H9 (cell line): ENCODE measurements around the gene BAHD1. TPM values are rescaled to one million over a fixed set of nuclear protein-coding genes. Genes with fewer than 3 reads are reported as not detected.

ENCODE experiments used
- DNase-seq: peaks from one replicate; pipeline ENCODE4 v3.0.0-alpha.2; 2017
- H2AFZ ChIP-seq: one replicate; pipeline ENCODE4 v1.6.1; 2013; ENCODE audit warnings: mild to moderate bottlenecking, low read length, control low read depth, moderate library complexity
- H2AK5ac ChIP-seq: 2 replicates; pipeline ENCODE4 v1.6.1; 2013; ENCODE audit warnings: low read length, control low read depth, mixed read lengths; ENCODE audit not compliant: insufficient read length
- H2BK120ac ChIP-seq: one replicate; pipeline ENCODE4 v1.6.1; 2013; ENCODE audit warnings: low read depth, mild to moderate bottlenecking, low read length, control low read depth, inconsistent platforms; ENCODE audit not compliant: poor library complexity, severe bottlenecking
- H2BK12ac ChIP-seq: 2 replicates; pipeline ENCODE4 v1.6.1; 2013; ENCODE audit warnings: low read length, control low read depth, mixed read lengths, low read depth; ENCODE audit not compliant: insufficient read length
- H2BK15ac ChIP-seq: 2 replicates; pipeline ENCODE4 v1.6.1; 2013; ENCODE audit warnings: low read depth, low read length, control low read depth
- H2BK20ac ChIP-seq: one replicate; pipeline ENCODE4 v1.6.1; 2013; ENCODE audit warnings: low read depth, mild to moderate bottlenecking, low read length, control low read depth, inconsistent platforms; ENCODE audit not compliant: poor library complexity, severe bottlenecking
- H2BK5ac ChIP-seq: 2 replicates; pipeline ENCODE4 v1.6.1; 2013; ENCODE audit warnings: low read length, control low read depth, mixed read lengths; ENCODE audit not compliant: insufficient read length
- H3K14ac ChIP-seq: 2 replicates; pipeline ENCODE4 v1.6.1; 2013; ENCODE audit warnings: low read length, control low read depth; ENCODE audit not compliant: insufficient read depth
- H3K18ac ChIP-seq: 2 replicates; pipeline ENCODE4 v1.6.1; 2013; ENCODE audit warnings: low read depth, mild to moderate bottlenecking, mixed read lengths, low read length, control low read depth; ENCODE audit not compliant: insufficient read length
- H3K23ac ChIP-seq: 2 replicates; pipeline ENCODE4 v1.6.1; 2013; ENCODE audit warnings: low read length, control low read depth, mixed read lengths, low read depth; ENCODE audit not compliant: insufficient read length
- H3K23me2 ChIP-seq: 2 replicates; pipeline ENCODE4 v1.6.1; 2013; ENCODE audit warnings: low read depth, mild to moderate bottlenecking, mixed read lengths, low read length, control low read depth; ENCODE audit not compliant: insufficient read length, poor library complexity, severe bottlenecking
- H3K27ac ChIP-seq: 2 replicates; pipeline ENCODE4 v1.5.1; 2013; ENCODE audit warnings: low read length, control low read depth, mixed read lengths, low read depth; ENCODE audit not compliant: insufficient read length
- H3K27me3 ChIP-seq: 2 replicates; pipeline ENCODE4 v1.6.1; 2013; ENCODE audit warnings: low read length, control low read depth, inconsistent platforms; ENCODE audit not compliant: insufficient read depth
- H3K4ac ChIP-seq: 2 replicates; pipeline ENCODE4 v1.6.1; 2013; ENCODE audit warnings: low read depth, mild to moderate bottlenecking, control low read depth, inconsistent platforms, low read length, moderate library complexity
- H3K4me1 ChIP-seq: 2 replicates; pipeline ENCODE4 v1.6.1; 2013; ENCODE audit warnings: low read length, control low read depth, inconsistent platforms; ENCODE audit not compliant: insufficient read depth
- H3K4me2 ChIP-seq: 2 replicates; pipeline ENCODE4 v1.6.1; 2013; ENCODE audit warnings: low read length, control low read depth, mixed read lengths; ENCODE audit not compliant: insufficient read length, insufficient read depth
- H3K56ac ChIP-seq: 2 replicates; pipeline ENCODE4 v1.6.1; 2013; ENCODE audit warnings: low read depth, mild to moderate bottlenecking, mixed read lengths, low read length, control low read depth; ENCODE audit not compliant: insufficient read length
- H3K79me1 ChIP-seq: 2 replicates; pipeline ENCODE4 v1.6.1; 2013; ENCODE audit warnings: low read depth, mild to moderate bottlenecking, moderate library complexity, low read length, control low read depth, inconsistent platforms; ENCODE audit not compliant: insufficient read depth, poor library complexity, severe bottlenecking
- H3K79me2 ChIP-seq: 2 replicates; pipeline ENCODE4 v1.6.1; 2013; ENCODE audit warnings: low read length, control low read depth, inconsistent platforms; ENCODE audit not compliant: insufficient read depth
- H3K9ac ChIP-seq: 2 replicates; pipeline ENCODE4 v1.6.1; 2013; ENCODE audit warnings: low read length, control low read depth, mixed read lengths; ENCODE audit not compliant: insufficient read length; ENCODE audit errors: extremely low read depth
- H3K9me3 ChIP-seq: one replicate; pipeline ENCODE4 v1.6.1; 2013; ENCODE audit warnings: low read depth, low read length, inconsistent platforms; ENCODE audit not compliant: control insufficient read depth
- H3T11ph ChIP-seq: one replicate; pipeline ENCODE4 v1.6.1; 2013; ENCODE audit warnings: mild to moderate bottlenecking, low read length, control low read depth, inconsistent platforms
- H4K20me1 ChIP-seq: one replicate; pipeline ENCODE4 v1.6.1; 2013; ENCODE audit not compliant: control insufficient read depth, insufficient read length, insufficient read depth
- H4K5ac ChIP-seq: 2 replicates; pipeline ENCODE4 v1.6.1; 2013; ENCODE audit warnings: low read depth, mild to moderate bottlenecking, mixed read lengths, low read length, control low read depth; ENCODE audit not compliant: insufficient read length
- H4K8ac ChIP-seq: replicated peaks from 2 replicates; pipeline ENCODE4 v1.6.1; 2013; ENCODE audit warnings: low read length, control low read depth, mixed read lengths, low read depth; ENCODE audit not compliant: insufficient read length
- H4K91ac ChIP-seq: 2 replicates; pipeline ENCODE4 v1.6.1; 2013; ENCODE audit warnings: low read depth, mild to moderate bottlenecking, moderate library complexity, mixed read lengths, low read length, control low read depth; ENCODE audit not compliant: insufficient read length
- H3K27ac Mint-ChIP-seq, 3 experiments: 2 replicates in 2 of 3; 3 replicates in 1 of 3; pipeline ENCODE4 v1.8.0; 2020 to 2021; ENCODE audit warnings: mixed read lengths in 3 of 3, mild to moderate bottlenecking in 1 of 3, moderate library complexity in 1 of 3
- H3K27me3 Mint-ChIP-seq: 2 replicates; pipeline ENCODE4 v1.8.0; 2021; ENCODE audit warnings: low read depth, mild to moderate bottlenecking, moderate library complexity, mixed read lengths
- H3K36me3 Mint-ChIP-seq, 3 experiments: 2 replicates in 2 of 3; 3 replicates in 1 of 3; pipeline ENCODE4 v1.8.0; 2020 to 2021; ENCODE audit warnings: low read depth in 3 of 3, mixed read lengths in 3 of 3; ENCODE audit not compliant: insufficient read depth in 1 of 3
- H3K4me1 Mint-ChIP-seq, 2 experiments: 2 replicates each; pipeline ENCODE4 v1.8.0; 2020; ENCODE audit warnings: mixed read lengths in 2 of 2
- H3K4me3 Mint-ChIP-seq, 2 experiments: 2 replicates in 1 of 2; 3 replicates in 1 of 2; pipeline ENCODE4 v1.8.0; 2020 to 2021; ENCODE audit warnings: mild to moderate bottlenecking in 2 of 2, mixed read lengths in 2 of 2, moderate library complexity in 1 of 2
- H3K9me3 Mint-ChIP-seq, 2 experiments: 2 replicates in 1 of 2; 3 replicates in 1 of 2; pipeline ENCODE4 v1.8.0; 2020; ENCODE audit warnings: mild to moderate bottlenecking in 2 of 2, mixed read lengths in 2 of 2, moderate library complexity in 1 of 2
- WGBS: extraction: QIAGEN DNeasy Blood & Tissue Kit; methylation state at CpG from one replicate; pipeline ENCODE4 v1.1.7; 2013; ENCODE audit warnings: missing lambda C conversion rate, low lambda C conversion rate, mixed read lengths; ENCODE audit not compliant: insufficient read length; ENCODE audit errors: extremely low coverage; 5-methylcytosine and 5-hydroxymethylcytosine counted together
- total RNA-seq: library from RNA; stranded (reverse); gene quantifications from 2 replicates; pipeline ENCODE4 v1.2.1, GENCODE V29; 2021
- TF ChIP-seq, protein P1 (sequence below): fragments of 200-600 bp; sonication (generic); conservative IDR thresholded peaks from 3 replicates; pipeline ENCODE4 v1.8.0; 2021; ENCODE audit warnings: antibody characterized with exemption, mild to moderate bottlenecking

The BAHD1 gene
- total RNA-seq, 1 experiment from 2014 or later = 54.1 TPM

GRCh38 chr15:40418126-40418525, 22.6 kb upstream of the BAHD1 start:
- Histone ChIP-seq H2BK5ac (no peak overlapping the region), H4K5ac (no peak overlapping the region), H3K79me1 (no peaks in the 10 kb centered on the region), H4K8ac (no peak overlapping the region), H3K23ac (no peak overlapping the region), H2BK15ac (no peak overlapping the region), H4K91ac (no peak overlapping the region), H2BK120ac (no peak overlapping the region), H2AFZ (no peak overlapping the region), H3K4ac (no peak overlapping the region), H2AK5ac (no peak overlapping the region), H3K56ac (no peak overlapping the region), H3K4me2 (no peak overlapping the region), H3K79me2 (no peaks in the 10 kb centered on the region), H3K9ac (no peak overlapping the region), H3K23me2 (no peaks in the 10 kb centered on the region), H2BK20ac (no peak overlapping the region), H3K27ac (no peak overlapping the region), H2BK12ac (no peak overlapping the region), H3T11ph (no peak overlapping the region), H3K14ac (no peak overlapping the region), H3K4me1 (no peaks in the 10 kb centered on the region), H4K20me1 (no peaks in the 10 kb centered on the region), H3K27me3 (no peaks in the 10 kb centered on the region), H3K18ac (no peak overlapping the region), H3K9me3 (no peaks in the 10 kb centered on the region)
- peaks cover 22 to 51% (median 51%) of the 10 kb centered on the region in 3 experiments; a peak in 6 of 7 replicates for H3K36me3 Mint-ChIP-seq
- TF ChIP-seq, protein P1, sequence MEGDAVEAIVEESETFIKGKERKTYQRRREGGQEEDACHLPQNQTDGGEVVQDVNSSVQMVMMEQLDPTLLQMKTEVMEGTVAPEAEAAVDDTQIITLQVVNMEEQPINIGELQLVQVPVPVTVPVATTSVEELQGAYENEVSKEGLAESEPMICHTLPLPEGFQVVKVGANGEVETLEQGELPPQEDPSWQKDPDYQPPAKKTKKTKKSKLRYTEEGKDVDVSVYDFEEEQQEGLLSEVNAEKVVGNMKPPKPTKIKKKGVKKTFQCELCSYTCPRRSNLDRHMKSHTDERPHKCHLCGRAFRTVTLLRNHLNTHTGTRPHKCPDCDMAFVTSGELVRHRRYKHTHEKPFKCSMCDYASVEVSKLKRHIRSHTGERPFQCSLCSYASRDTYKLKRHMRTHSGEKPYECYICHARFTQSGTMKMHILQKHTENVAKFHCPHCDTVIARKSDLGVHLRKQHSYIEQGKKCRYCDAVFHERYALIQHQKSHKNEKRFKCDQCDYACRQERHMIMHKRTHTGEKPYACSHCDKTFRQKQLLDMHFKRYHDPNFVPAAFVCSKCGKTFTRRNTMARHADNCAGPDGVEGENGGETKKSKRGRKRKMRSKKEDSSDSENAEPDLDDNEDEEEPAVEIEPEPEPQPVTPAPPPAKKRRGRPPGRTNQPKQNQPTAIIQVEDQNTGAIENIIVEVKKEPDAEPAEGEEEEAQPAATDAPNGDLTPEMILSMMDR = no peak
- peaks cover 9 to 12% of the 10 kb centered on the region in 2 experiments for H3K4me1 Mint-ChIP-seq
- no peak for DNase-seq
- H3K9me3 Mint-ChIP-seq = no peaks in the 10 kb centered on the region
- no peak overlapping the region for H3K4me3 Mint-ChIP-seq
- no CpG with 5 or more reads among the region's 10 CpGs for WGBS
- peaks cover 4% of the 10 kb centered on the region; the same call in 1 of the 2 replicates for H3K27me3 Mint-ChIP-seq
- peak overlapping the region in 1 of 3 experiments; percentile 59; a peak in 1 of 7 replicates for H3K27ac Mint-ChIP-seq
